Kasumi-1 (cell line): Measurements from ENCODE around the gene NRCAM.

Experiments
- DNase-seq, 2 experiments: peaks; one replicate each; lab custom pipeline; 2025; lab: John Stamatoyannopoulos, UW

NRCAM gene

DNA sequence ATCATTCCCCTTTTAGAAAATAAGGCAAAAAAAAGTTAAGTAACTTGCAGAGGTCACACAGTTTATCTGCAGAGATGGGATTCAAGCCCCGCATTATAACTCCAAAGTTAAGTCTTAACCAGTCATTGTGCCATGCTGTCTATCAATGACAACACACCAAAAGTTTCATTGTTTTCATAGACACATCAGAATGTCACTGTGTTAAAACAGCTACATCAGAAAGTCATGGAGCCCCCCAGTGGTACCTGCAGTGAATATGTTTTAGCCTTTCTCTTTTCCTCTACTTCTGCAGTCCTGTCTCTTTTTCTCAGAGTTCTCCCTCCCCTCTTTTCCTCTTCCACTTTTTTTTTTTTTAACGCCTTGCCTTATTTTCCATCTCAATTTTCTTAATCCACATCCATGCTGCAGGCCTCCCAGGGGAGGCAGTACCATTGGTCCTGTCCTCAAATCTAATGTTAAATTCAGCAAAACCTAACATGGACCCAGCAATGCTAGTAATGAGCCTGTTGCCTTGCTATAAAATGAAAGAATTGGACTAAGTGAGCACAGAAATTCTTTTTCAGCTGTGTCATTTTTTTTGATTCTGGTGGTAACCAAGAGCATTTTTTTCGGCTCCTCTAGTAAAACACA lies 3.8 kb upstream of the NRCAM start:
- peak; percentile 44 to 57 for DNase-seq

DNA sequence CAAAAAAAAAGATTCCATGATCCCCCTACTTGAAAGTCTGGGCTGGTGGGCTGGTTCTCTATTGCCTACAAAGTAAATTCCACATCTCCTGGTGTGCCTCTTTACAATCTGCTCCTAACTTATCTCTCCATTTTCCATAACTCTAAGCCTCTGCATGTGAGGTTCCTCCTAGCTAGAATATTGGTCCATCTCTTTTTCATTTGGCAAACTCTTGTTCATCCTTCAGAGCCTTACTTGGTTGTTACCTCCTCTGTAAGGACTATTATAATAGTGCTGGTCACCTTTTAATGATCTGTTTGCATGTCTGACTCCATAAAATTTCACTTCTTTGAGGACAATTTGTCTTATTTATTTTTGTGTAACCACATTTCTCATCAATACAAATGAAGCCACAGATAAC lies 1.6 kb upstream of the NRCAM start:
- no peak for DNase-seq

DNA sequence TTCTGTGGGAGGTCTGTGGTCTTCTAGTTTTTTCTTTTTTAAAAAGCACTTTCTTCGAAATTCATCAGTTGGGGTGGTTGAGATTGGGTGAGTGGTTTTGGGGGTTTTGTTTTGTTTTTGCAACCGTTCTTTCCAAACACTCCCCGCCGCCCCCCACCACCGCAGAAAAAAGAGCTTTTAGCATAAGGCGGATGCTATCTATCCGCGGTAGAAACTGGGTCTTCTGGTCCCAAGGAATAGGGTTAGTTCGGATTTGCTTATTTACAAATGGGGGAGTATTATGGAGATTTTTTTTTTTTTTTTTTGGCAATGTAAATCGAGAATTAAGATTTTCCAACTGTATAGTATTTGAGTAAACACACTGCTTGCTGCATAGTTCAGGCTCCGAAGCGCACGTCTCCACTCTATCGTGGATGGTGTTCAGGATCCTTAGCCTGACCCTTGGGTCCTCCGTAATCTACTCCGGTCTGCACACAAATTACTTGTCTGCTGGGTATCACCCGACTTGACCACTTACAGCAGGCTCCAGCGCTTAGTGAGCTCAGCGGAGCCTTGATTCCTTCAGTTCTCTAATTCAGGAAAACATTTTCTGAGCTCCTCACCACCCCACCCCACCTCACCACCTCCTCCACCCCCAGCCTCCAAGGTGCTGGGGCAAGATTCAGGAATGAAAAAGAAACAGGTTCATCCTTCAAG lies 757 bp upstream of the NRCAM start:
- DNase-seq: no peak

DNA sequence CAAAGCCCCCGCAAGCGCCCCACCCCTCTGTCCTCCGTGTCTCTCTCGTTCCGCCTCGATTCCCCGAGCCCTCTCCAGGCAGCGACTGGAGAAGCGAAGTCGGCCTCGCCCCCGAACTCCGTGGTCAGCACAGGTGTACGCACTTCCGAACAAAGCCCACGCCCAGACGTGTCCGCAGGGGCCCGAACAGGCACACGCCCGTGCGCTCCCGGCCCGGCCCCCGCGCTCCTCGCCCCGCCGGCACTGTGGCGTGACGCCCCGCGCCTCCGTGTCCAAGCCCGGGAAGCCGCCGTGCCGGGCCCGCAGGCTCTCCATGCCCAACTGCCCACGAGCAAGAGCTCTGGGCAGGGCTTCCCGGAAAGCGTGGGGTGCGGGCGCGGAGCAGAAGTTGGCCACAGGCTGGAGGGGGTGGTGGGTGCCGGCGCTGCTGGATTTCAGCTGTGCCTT lies 662 bp downstream of the NRCAM start:
- no peak for DNase-seq

DNA sequence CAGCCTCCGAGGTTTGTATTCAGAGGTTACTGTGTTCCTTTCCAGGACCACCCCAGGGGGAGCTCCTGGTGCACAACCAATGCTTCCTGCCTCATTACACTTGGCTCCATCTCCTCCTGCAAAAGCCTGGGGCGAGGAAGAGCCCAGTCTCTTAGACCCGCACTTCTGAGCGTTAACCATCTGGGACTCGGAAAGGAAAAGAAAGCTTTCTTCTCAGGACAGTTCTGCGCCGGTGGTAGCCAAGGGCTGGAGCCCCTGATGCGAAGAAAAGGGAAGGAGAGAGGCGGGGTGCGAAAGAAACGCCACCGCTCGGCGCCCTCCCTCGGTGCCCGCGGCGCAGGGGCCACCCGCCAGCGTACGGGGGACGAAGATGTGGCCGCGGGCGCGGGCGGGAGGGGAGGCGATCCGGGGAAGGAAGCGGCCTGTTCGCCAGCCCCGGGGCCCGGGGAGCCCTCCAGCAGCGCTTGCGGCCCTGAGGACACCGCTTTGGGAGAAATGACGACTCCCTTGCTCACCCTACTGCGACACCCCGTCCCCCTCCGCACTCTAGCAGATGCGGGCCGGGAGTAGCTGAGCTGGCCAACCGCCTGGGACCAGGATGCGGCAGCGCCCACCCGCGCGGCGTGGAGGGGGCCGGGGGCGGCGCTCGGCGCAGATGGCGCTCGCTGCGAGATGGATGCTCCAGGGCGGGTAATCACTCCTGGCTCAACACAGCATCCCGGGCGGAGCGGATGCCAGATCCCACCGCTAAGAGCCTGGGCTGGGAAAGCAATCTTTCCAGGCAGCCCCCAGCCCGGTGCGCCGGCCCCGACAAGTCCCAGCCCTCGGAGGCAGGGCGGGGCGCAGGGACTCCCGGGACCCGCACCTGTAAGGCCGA lies 1.3 kb downstream of the NRCAM start:
- peak in 1 of 2 experiments; percentile 19 for DNase-seq

DNA sequence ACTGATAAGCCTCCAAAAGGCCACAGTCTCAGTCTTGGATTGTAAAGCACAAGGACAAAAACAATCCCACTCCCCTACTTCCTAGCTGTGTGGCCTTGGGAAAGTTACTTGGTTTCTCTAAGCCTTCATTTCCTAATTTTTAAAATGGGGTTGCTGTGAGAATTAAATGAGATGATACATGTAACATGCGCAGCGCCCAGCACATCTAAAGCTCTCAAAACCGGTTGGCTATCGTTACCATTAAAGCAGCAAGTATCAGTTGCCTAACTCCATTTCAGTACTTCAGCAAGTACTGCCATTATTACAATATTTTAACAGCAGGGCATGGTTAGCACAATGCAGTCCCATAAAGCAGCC lies 1.9 kb downstream of the NRCAM start:
- no peak for DNase-seq

DNA sequence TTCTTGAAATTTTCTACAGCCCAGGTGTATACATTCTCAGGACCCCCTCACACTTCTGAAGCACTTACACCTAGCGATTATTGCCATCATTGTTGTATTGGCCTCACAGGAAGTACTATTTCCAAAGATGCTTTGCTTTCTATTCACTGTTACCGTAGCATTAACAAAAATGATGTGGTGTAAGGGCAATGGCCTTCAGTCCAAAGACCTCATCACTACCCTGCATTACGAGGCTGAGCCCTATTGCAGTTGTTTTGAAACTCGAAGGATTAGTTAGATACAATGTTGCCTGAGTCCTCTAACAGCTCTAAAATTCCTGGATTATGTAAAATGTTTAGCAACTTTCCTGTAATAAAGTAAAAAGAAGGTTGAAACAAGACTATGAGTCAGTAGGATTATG lies 2.9 kb downstream of the NRCAM start:
- DNase-seq: no peak

DNA sequence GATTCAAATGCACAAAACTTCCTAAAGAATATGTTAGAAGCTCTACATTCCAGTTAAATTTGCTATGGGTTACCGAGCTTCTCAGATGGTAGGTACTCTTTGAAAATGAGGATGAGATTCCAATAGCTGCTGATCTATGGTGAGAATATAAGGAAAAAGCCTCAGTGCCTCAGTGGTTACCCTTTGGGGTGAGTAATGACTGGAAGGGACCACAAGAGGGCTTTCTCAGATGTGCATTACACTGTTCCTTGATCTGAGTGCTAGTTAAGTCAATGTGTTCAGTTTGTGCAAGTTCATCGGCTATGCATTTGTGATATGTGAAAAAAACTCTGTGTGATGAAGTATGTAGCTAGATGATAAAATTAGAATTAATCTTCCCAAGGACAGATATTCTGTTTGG lies 3.5 kb downstream of the NRCAM start:
- DNase-seq: peak; percentile 53 to 73

DNA sequence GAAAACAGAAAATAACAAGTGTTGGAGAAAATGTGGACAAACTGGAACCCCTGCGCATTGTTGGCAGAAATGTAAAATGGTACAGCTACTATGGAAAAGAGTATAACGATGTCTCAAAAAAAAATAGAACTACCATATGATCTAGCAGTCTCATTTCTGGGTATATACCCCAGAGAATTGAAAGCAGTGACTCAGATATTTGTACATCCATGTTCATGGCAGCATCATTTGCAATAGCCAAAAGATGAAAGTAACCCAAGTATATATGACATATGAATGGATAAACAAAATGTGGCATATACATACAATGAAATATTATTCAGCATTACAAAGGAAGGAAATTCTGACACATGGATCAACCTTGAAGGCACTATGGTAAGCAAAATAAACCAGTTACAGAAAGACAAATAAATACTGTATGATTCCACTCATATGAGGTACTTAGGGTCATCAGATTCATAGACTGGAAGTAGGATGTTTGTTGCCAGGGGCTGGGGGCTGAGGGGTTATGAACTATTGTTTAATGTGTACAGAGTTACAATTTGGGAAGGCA lies 4.9 kb downstream of the NRCAM start:
- DNase-seq: no peak

DNA sequence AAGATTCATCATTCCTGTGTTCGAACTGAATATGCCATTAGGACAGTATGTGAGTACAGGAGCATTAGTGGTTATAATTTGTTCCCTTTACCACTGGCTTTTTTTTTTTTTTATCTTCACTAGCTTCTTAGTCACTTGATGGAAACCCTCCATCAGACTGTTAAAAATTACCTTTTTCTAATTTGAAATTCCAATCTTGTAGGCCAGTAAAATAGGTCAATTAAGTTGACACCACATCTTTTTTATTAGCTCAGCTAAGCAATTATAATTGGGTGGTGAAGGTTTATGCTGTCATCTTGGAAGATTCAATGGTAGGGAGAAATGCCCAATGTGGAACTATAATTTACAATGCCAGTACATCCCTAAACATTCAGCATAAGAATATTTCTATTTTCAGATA lies 6.1 kb downstream of the NRCAM start:
- DNase-seq: no peak

DNA sequence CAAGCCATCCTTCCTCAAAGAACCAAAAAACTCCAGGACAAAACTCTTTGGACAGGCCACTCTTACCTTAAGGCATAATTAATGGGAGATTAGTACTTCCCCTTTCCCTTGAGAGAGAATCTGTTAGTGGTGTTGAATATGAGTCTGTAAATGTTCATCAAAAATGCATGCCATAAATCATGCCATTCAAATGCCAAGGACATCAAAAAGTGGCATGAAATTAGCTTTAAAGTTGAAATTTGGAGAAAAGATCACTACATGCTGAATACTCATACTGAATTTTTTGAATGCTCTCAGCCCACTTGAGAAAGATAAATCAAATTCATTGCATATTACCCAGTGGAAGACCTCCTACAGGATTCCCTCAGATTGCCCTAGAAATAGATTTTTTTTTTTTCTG lies 6.7 kb downstream of the NRCAM start:
- no peak for DNase-seq

DNA sequence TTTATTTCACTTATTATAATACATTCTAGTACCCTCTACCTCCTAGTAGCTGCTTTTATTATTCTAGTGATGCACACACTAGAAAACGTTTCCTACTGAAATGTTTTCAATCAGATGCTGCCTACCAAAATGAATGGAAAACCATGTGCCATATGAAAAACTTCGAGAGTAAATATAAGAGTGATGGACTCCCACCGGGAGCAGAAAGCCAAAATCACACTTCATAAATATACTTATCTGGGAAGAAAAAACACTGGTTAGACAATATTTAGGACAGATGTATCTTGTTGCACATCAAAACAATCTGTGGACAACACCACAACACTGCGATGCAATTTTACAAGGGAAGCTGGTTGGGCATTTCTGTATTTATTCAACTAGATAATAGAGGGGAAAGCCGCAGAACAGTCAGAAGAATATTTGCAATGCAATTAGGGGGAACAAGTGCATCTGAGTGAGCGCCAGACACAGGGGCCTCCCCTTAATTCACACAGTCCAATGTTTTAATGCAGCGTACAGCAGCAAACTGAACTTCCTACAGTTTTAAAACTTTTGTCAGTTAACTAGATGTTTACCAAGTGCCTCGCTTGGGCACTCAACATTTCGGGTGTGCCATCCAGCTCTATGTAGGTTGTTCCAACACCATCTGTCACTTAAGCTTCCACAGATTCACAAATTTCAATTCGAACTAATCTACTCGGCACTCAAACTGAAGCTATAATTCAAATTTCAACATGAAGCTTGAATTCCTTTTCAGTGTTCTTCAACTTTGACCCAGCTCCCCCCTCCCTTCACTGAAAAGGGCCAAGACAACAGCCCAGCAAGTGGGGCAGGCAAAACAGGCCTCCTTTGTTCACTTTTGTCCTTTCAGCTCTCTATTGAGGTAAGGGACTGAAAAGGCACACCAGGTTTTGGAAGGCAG lies 7.4 kb downstream of the NRCAM start:
- DNase-seq: no peak

DNA sequence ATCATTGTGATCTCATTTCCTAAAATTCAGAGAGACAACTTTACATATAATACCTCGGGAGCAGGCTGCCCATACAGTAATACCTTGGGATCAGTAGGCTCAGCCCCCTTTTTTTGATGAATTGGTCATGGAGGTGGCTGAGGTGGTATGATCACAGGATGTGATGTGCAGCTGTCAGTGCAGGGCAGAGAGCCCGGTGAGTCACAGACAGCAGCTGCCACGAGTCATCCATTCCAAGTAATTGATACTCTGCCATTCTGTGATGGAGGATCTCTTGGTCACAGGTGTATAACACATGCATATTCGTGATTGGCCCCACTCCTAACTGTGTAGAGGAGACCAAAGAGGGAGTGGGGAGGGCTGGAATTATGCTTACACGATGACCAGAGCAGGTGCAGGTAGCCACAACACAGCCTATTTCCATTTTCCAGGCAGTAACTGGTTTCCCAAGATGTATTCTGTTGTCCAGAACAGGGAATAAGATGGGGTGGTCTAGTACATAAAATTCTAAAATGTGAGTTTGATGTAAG lies 14.1 kb downstream of the NRCAM start:
- no peak for DNase-seq

DNA sequence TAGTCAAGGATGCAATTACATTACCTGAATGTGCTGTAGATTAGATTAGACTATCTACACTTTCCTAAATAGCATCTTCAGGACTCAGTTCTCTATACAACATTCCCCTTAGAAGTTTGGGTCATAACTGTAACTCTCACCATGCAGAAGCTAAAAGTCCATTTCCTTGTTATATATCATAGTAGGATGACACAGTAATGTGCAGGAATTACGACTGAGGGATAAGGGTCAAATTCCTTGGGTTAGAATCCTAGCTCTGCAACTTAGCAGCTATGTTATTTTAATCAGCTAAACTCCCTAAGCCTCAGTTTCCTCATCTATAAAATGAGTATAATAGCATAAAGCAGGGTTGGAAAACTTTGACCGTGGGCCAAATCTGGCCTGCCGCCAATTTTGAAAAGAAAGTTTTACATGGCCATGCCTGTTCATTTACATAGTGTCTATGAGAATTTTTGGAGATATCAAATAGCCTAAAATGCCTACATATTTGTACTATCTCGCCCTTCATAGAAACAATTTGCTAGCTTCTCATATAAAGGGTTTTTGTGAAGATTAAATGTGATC lies 14.8 kb downstream of the NRCAM start:
- DNase-seq: no peak

DNA sequence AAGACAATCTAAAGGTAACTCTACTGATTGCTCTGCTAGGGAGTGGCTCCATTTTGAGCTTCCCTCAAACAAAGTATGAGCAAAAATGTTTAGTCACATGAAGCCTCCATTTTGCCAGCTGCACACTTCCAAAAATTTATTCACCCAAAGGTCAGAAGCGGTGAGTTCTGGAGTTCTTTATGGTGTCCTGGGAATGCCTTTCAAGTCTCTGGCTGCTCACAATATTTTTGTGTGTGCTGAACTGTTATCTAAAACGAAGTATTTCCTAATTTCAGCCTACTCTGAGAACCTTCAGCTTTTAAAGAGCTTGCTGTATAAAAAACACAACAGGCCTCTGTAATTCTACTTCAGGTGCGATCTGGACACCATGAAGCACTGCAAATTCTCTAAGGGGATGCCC lies 15.6 kb downstream of the NRCAM start:
- no peak for DNase-seq

DNA sequence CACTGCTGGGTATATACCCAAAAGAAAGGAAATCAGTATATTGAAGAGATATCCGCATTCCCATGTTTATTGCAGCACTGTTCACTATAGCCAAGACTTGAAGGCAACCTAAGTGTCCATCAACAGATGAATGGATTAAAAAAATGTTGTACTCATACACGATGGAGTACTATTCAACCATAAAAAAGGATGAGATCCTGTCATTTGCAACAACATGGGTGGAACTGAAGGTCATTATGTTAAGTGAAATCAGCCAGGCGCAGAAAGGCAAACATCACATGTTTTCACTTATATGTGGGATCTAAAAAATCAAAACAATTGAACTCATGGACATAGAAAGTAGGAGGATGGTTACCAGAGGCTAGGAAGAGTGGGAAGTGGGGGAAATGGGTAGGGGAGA lies 19.3 kb downstream of the NRCAM start:
- no peak for DNase-seq

DNA sequence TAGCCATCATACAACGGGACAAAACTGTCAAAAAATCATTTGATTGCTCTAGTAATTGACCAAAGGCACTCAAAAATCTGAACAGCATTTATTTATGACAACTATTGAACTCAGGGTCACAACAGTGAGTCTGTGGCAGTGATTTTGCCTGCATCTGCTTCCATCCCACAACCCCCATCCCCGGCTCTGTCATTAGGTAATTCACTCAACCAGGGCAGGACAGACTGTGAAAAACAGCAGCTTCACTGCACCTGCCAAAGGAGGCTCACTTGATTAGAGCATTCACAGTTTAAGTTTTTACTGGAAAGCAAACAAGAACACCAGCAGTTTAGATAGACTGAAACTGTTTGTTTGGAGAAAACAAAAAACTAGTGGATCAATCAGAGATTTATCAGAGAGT lies 22.2 kb downstream of the NRCAM start:
- no peak for DNase-seq

DNA sequence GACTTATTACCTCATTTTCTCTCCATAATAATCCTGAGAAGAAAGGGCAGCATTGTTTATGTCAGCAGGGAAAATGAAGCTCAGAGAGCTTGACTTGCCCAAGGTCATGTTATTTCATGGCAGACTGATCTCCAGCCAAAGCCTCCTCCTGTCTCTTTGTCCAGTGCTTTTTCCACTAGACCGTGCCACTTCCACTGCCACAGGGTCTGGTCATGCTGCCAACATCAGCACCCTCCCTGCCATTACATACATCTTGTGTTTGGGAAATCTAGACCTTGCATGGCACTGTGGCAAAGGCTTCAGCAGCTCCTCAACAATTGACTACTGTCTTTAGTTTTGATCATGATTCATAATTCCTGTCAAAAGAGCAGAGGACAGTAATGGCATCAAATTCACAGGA lies 25.1 kb downstream of the NRCAM start:
- no peak for DNase-seq

DNA sequence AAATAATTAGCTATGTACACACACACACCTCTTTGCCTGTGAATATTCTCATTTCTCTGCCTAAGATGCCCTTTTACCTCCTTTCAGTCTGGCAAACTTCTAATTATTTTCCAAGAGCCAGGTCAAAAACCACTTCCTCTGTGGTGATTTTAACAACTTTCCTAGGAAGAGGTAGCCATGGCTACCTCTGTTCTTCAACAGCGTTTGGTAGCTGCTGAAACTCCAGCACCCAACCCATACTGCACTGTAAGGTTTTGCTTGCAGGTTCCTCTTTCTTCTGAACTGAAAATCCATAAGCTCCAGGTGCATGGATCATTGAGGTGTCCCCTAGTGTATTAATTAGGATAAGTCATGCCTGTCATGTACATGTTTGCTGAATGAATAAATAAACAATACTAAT lies 25.6 kb downstream of the NRCAM start:
- DNase-seq: no peak

DNA sequence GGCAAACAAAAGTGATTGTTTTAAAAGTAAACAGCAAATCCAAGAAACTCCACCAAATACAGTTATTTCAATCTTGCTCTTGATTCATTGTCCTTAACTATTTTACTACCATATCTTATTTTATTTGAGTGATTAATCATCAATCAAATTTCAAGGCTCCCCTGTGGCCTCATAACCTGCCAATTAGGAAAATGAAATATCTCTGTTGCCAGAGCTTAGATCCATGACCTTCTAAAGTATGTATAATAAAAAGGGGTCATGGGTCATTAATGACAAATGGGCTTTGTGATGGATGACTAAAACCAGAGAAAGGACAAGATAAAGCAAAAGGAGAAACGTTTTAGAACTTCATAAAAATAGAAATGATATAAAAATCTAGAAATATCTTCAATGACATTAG lies 28.5 kb downstream of the NRCAM start:
- DNase-seq: no peak

DNA sequence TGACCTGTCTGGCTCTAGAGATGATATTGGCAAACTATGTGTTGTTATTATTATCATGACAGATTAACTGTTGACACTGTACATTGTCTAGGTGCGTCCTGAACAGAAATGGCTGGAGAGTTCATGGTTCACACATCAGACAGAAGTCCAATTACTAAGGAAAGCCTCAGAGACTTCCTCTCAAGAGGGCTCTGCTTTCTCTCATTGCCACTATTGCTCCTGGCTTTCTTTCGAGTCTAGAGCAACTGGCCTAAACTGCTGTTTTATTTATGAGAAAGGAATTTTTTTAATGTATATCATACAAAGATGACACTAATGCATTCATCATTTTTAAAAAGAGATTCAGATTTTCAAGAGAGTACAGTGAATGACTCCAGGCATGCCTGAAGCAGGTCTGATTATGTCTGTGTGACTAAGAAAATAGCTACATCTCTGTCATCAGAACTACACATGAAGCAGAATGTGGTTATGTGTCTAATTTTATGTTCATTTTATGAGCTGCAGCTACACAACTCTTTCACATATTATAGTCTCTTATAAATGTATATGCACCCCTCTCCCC lies 30.4 kb downstream of the NRCAM start:
- no peak for DNase-seq
